ENCODE results near the gene SMYD3.

DNA sequence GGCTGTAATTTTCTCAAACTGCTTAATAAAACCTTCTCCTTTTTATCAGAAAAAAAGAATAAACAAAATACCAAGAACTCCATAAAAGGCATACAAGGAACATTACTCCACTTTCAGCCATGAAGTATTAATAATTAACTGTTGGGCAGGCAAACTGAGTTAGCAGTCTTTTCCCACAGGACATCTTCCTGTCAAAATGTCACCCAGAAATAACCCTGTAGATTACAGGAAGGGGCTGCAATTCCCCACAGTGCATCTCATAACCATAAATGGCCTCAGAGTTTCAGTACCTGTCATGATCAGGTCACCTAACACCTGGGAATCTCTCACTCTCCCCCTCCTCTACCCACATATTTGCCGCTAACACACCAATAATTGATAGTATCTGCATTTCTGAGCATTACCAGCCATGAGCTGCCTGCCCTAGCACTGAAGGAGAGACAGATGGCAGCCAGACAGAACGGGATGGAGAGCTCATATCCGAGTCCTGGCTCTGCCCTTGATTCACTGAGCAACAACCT is 475.0 kb downstream of the SMYD3 start:
- TF ChIP-seq, protein P1, sequence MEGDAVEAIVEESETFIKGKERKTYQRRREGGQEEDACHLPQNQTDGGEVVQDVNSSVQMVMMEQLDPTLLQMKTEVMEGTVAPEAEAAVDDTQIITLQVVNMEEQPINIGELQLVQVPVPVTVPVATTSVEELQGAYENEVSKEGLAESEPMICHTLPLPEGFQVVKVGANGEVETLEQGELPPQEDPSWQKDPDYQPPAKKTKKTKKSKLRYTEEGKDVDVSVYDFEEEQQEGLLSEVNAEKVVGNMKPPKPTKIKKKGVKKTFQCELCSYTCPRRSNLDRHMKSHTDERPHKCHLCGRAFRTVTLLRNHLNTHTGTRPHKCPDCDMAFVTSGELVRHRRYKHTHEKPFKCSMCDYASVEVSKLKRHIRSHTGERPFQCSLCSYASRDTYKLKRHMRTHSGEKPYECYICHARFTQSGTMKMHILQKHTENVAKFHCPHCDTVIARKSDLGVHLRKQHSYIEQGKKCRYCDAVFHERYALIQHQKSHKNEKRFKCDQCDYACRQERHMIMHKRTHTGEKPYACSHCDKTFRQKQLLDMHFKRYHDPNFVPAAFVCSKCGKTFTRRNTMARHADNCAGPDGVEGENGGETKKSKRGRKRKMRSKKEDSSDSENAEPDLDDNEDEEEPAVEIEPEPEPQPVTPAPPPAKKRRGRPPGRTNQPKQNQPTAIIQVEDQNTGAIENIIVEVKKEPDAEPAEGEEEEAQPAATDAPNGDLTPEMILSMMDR (IDR thresholded peaks at IDR 0.05), result no peak
- TF ChIP-seq POLR2A (IDR thresholded peaks at IDR 0.05) (no peak), EP300 (IDR thresholded peaks at IDR 0.05) (no peak)
